ENCODE results near the gene GUSB.
"Not testable (repeated sequence)": the region's sequence is repeated elsewhere in the genome, so short reads cannot be mapped to it uniquely, and the experiment has no call there.

- not testable (repeated sequence) for TF ChIP-seq POLR2AphosphoS5, CTCF (IDR thresholded peaks at IDR 0.05)
Measured at GRCh38 chr7:65988503-65988902, 6.5 kb upstream of the GUSB start.
